Vagina (tissue), 2 donors: ENCODE measurements around the gene DNAH14.

Experiments
- CTCF ChIP-seq, 3 experiments: fragments of 450-650 bp in 2 of 3; fragments of 200-600 bp in 1 of 3; sonication (generic) in 1 of 3; IDR thresholded peaks; one replicate each; pipeline ENCODE4 v1.5.1; 2017 to 2019; ENCODE audit warnings: antibody characterized with exemption in 3 of 3, mild to moderate bottlenecking in 2 of 3, moderate library complexity in 2 of 3
- POLR2A ChIP-seq, 2 donors: fragments of 450-650 bp; IDR thresholded peaks; one replicate each; pipeline ENCODE4 v1.6.1; 2017; ENCODE audit warnings: antibody characterized with exemption in 2 of 2, mild to moderate bottlenecking in 2 of 2, moderate library complexity in 2 of 2
- POLR2AphosphoS5 ChIP-seq, 2 donors: sonication (generic); formaldehyde crosslinking; IDR thresholded peaks; one replicate each; pipeline ENCODE4 v1.9.0; 2017; ENCODE audit warnings: antibody characterized with exemption in 2 of 2, mild to moderate bottlenecking in 2 of 2, low read depth in 1 of 2; ENCODE audit not compliant: insufficient read depth in 1 of 2

GRCh38 chr1:225426395-225427234, 497.1 kb downstream of the DNAH14 start:
- peak in 1 of 2 donors; percentile 55 for TF ChIP-seq POLR2AphosphoS5 (IDR thresholded peaks at IDR 0.05; ENCODE audit: insufficient read depth in 1 of 2, low read depth in 1 of 2)
- no peak for TF ChIP-seq CTCF (IDR thresholded peaks at IDR 0.05)
- no peak for TF ChIP-seq POLR2A (IDR thresholded peaks at IDR 0.05)
